ENCODE data around the gene ZSWIM9.

The ZSWIM9 gene

GRCh38 chr19:48169939-48170803 lies at the start of gene ZSWIM9, which contains the start of gene LIG1:
Gene ZSWIM9 (plus strand): TSS chr19:48170680. CDS start chr19:48171803, 1,123 bp downstream.
Gene LIG1 (minus strand): TSS chr19:48170344. CDS start chr19:48165566, 4,778 bp downstream.
- peak; percentile 82 to 90 (median 88) for DNase-seq

- no peak for DNase-seq
Measured at GRCh38 chr19:48121066-48121465, 49.4 kb upstream of the ZSWIM9 start.

GRCh38 chr19:48121909-48122371 lies 48.5 kb upstream of the ZSWIM9 start:
- DNase-seq, result no peak

GRCh38 chr19:48122421-48122820 lies 48.1 kb upstream of the ZSWIM9 start:
- DNase-seq, result no peak

GRCh38 chr19:48123907-48124651 lies 46.4 kb upstream of the ZSWIM9 start:
- DNase-seq, result no peak

- no peak for DNase-seq
Measured at GRCh38 chr19:48127561-48127960, 42.9 kb upstream of the ZSWIM9 start.

- no peak for DNase-seq
Measured at GRCh38 chr19:48133094-48133493, 37.4 kb upstream of the ZSWIM9 start.

GRCh38 chr19:48135411-48135810 lies 35.1 kb upstream of the ZSWIM9 start:
- no peak for DNase-seq

GRCh38 chr19:48136547-48136946 lies 33.9 kb upstream of the ZSWIM9 start:
- no peak for DNase-seq

GRCh38 chr19:48137411-48137810 lies 33.1 kb upstream of the ZSWIM9 start:
- no peak for DNase-seq

- no peak for DNase-seq
Measured at GRCh38 chr19:48139053-48139452, 31.4 kb upstream of the ZSWIM9 start.

- no peak for DNase-seq
Measured at GRCh38 chr19:48147597-48148175, 22.8 kb upstream of the ZSWIM9 start.

- no peak for DNase-seq
Measured at GRCh38 chr19:48148576-48148975, 21.9 kb upstream of the ZSWIM9 start.

- no peak for DNase-seq
Measured at GRCh38 chr19:48149430-48149829, 21.1 kb upstream of the ZSWIM9 start.

GRCh38 chr19:48152551-48152950 lies 17.9 kb upstream of the ZSWIM9 start:
- DNase-seq, result peak; percentile 18 to 52 (median 40)

- DNase-seq, result no peak
Measured at GRCh38 chr19:48154003-48154402, 16.5 kb upstream of the ZSWIM9 start.

- no peak for DNase-seq
Measured at GRCh38 chr19:48158210-48158790, 12.2 kb upstream of the ZSWIM9 start.

GRCh38 chr19:48168689-48169088 lies 1.8 kb upstream of the ZSWIM9 start:
- no peak for DNase-seq

GRCh38 chr19:48169578-48169938 lies 922 bp upstream of the ZSWIM9 start:
- peak; percentile 89 to 93 (median 92) for DNase-seq

- DNase-seq, result no peak
Measured at GRCh38 chr19:48170817-48171347, 402 bp downstream of the ZSWIM9 start.

GRCh38 chr19:48171710-48172109 lies 1.2 kb downstream of the ZSWIM9 start:
- DNase-seq, result no peak

GRCh38 chr19:48174445-48175030 lies 4.1 kb downstream of the ZSWIM9 start:
- DNase-seq, result no peak

All from activated CD4-positive, CD25-positive, alpha-beta regulatory T cell (primary cell).